ENCODE results near the gene GCN1.

Gene GCN1

GRCh38 chr12:120235369-120236323 is 41.1 kb upstream of the GCN1 start:
- Histone ChIP-seq H3K27me3 (ENCODE audit: control insufficient read depth in 1 of 2, insufficient read depth in 2 of 2, low read length in 2 of 2) (no peaks in the 10 kb centered on the region), H3K4me1 (ENCODE audit: insufficient read depth, low read length) (peaks cover 87% of the 10 kb centered on the region), H3K36me3 (ENCODE audit: insufficient read depth, low read length) (no peaks in the 10 kb centered on the region), H3K27ac (ENCODE audit: low read depth, low read length) (peak overlapping the region; percentile 86), H3K9ac (ENCODE audit: low read length) (peak overlapping the region; percentile 23), H3K4me3 (ENCODE audit: low read depth in 1 of 2, low read length in 2 of 2) (peak overlapping the region in 1 of 2 donors; percentile 29), H3K9me3 (ENCODE audit: low read length) (no peaks in the 10 kb centered on the region)

GRCh38 chr12:120234643-120235368 is 40.3 kb upstream of the GCN1 start:
- no peaks in the 10 kb centered on the region for H3K27me3 ChIP-seq (ENCODE audit: control insufficient read depth in 1 of 2, insufficient read depth in 2 of 2, low read length in 2 of 2)
- H3K27ac ChIP-seq (ENCODE audit: low read depth, low read length), result peak overlapping the region; percentile 86
- H3K36me3 ChIP-seq (ENCODE audit: insufficient read depth, low read length), result no peaks in the 10 kb centered on the region
- H3K4me1 ChIP-seq (ENCODE audit: insufficient read depth, low read length), result peaks cover 87% of the 10 kb centered on the region
- peak overlapping the region in 1 of 2 donors; percentile 29 for H3K4me3 ChIP-seq (ENCODE audit: low read depth in 1 of 2, low read length in 2 of 2)
- H3K9ac ChIP-seq (ENCODE audit: low read length), result peak overlapping the region; percentile 23
- H3K9me3 ChIP-seq (ENCODE audit: low read length), result no peaks in the 10 kb centered on the region

DNA sequence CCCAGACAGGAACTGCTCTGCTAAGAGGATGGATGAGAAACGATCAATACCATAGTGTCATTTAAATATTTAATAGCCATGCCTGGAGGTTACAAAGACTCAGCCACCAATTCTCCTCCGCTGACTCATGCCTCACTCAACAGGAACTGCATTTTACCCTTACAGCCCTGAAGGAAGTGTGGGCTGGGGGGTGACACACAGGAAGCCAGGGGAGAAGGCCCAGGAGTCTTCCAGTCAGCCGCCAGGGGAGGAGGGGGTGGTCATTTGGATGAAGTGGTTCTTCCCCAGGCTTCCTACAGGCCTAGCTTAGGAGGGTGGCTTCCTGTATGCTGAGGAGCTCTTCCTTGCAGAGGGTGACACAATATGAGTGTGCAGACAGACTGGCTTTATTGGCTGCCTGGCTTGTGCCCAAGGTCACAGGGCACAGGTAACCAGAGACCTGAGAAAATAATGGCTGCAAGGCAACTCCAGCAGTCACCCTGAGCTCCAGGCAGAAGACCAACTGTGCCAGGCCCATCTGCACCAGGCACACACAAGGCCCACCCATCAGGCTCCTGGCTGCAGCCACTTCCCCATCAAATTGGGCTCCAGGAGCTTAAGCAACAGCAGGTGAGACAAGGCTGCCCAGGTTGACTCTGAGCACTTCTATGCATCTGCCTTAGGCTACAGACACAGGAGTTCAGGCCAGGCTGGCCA is 36.9 kb upstream of the GCN1 start:
- H3K27me3 ChIP-seq (ENCODE audit: control insufficient read depth in 1 of 2, insufficient read depth in 2 of 2, low read length in 2 of 2), result no peaks in the 10 kb centered on the region
- H3K4me3 ChIP-seq (ENCODE audit: low read depth in 1 of 2, low read length in 2 of 2), result peak overlapping the region in 1 of 2 donors; percentile 25
- H3K36me3 ChIP-seq (ENCODE audit: insufficient read depth, low read length), result peaks cover 5% of the 10 kb centered on the region
- peak overlapping the region; percentile 55 for H3K9ac ChIP-seq (ENCODE audit: low read length)
- peak overlapping the region; percentile 95 for H3K27ac ChIP-seq (ENCODE audit: low read depth, low read length)
- H3K4me1 ChIP-seq (ENCODE audit: insufficient read depth, low read length), result peaks cover 90% of the 10 kb centered on the region
- no peaks in the 10 kb centered on the region for H3K9me3 ChIP-seq (ENCODE audit: low read length)

GRCh38 chr12:120230974-120231315 is 36.4 kb upstream of the GCN1 start:
- H3K27ac ChIP-seq (ENCODE audit: low read depth, low read length), result peak overlapping the region; percentile 95
- H3K36me3 ChIP-seq (ENCODE audit: insufficient read depth, low read length), result peaks cover 6% of the 10 kb centered on the region
- peak overlapping the region; percentile 15 to 25 for H3K4me3 ChIP-seq (ENCODE audit: low read depth in 1 of 2, low read length in 2 of 2)
- H3K9me3 ChIP-seq (ENCODE audit: low read length), result no peaks in the 10 kb centered on the region
- H3K4me1 ChIP-seq (ENCODE audit: insufficient read depth, low read length), result peaks cover 89% of the 10 kb centered on the region
- no peaks in the 10 kb centered on the region for H3K27me3 ChIP-seq (ENCODE audit: control insufficient read depth in 1 of 2, insufficient read depth in 2 of 2, low read length in 2 of 2)
- H3K9ac ChIP-seq (ENCODE audit: low read length), result peak overlapping the region; percentile 55

DNA sequence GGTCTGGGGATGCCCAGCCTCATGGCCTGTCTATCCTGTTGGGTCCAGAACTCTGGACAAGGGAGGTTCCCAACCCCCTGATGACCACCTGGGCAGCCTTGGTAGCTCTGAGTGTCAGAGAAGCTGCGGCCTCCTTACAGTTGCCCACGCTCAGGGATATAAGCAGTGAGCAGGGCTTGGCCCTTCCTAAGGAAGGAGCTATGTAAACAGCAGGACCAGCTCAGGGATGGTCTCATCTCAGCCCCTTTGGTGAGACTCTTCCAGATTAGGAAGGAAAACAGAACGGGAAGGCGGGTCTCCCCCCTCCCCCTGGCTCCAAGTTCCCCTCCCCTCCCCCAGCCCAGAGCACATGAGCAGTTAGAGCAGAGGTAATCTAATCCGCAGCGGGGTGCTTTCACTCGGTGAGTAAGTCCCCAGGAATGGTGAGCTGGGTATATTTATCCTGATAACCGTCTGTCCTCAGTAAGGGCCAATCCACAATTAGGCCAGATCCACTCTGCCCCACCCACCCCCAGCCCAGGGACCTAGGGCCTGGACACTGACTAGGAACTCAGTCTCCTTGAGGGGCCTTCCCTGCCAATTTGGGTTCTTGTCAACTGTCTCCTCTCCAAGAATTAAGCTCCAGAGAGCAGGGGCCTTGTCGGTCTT is 35.9 kb upstream of the GCN1 start:
- H3K4me3 ChIP-seq (ENCODE audit: low read depth in 1 of 2, low read length in 2 of 2), result peak overlapping the region; percentile 25
- H3K4me1 ChIP-seq (ENCODE audit: insufficient read depth, low read length), result peaks cover 89% of the 10 kb centered on the region
- H3K9ac ChIP-seq (ENCODE audit: low read length), result peak overlapping the region; percentile 55
- H3K27me3 ChIP-seq (ENCODE audit: control insufficient read depth in 1 of 2, insufficient read depth in 2 of 2, low read length in 2 of 2), result no peaks in the 10 kb centered on the region
- H3K9me3 ChIP-seq (ENCODE audit: low read length), result no peaks in the 10 kb centered on the region
- H3K27ac ChIP-seq (ENCODE audit: low read depth, low read length), result peak overlapping the region; percentile 95
- H3K36me3 ChIP-seq (ENCODE audit: insufficient read depth, low read length), result peaks cover 6% of the 10 kb centered on the region

GRCh38 chr12:120229487-120230325 is 35.2 kb upstream of the GCN1 start:
- Histone ChIP-seq H3K36me3 (ENCODE audit: insufficient read depth, low read length) (peaks cover 6% of the 10 kb centered on the region), H3K27me3 (ENCODE audit: control insufficient read depth in 1 of 2, insufficient read depth in 2 of 2, low read length in 2 of 2) (no peaks in the 10 kb centered on the region), H3K9ac (ENCODE audit: low read length) (peak overlapping the region; percentile 55), H3K4me1 (ENCODE audit: insufficient read depth, low read length) (peaks cover 89% of the 10 kb centered on the region), H3K9me3 (ENCODE audit: low read length) (no peaks in the 10 kb centered on the region), H3K27ac (ENCODE audit: low read depth, low read length) (peak overlapping the region; percentile 95), H3K4me3 (ENCODE audit: low read depth in 1 of 2, low read length in 2 of 2) (peak overlapping the region; percentile 17 to 25)

DNA sequence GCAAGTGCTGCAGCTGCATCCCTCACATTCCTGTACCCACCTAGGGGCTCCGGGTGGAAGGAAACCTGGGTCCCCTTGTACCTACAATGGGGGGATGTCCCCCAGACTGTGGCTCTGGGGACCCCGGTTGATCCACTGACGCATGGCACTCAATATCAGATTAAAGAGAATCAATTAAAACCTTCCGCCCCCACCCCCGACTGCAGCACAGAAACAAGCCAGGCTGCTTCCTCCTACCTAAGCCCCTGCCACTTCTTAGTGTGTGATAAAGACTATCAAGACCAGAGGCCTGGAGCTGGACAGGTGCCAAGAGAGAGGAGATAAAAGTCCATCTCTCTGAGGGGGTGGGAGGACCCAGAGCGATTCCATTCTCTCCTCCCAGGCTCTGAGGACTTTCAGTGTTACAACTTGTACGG is 34.6 kb upstream of the GCN1 start:
- peaks cover 89% of the 10 kb centered on the region for H3K4me1 ChIP-seq (ENCODE audit: insufficient read depth, low read length)
- H3K4me3 ChIP-seq (ENCODE audit: low read depth in 1 of 2, low read length in 2 of 2), result peak overlapping the region; percentile 13 to 17
- H3K9me3 ChIP-seq (ENCODE audit: low read length), result no peaks in the 10 kb centered on the region
- peak overlapping the region; percentile 95 for H3K27ac ChIP-seq (ENCODE audit: low read depth, low read length)
- H3K27me3 ChIP-seq (ENCODE audit: control insufficient read depth in 1 of 2, insufficient read depth in 2 of 2, low read length in 2 of 2), result no peaks in the 10 kb centered on the region
- H3K9ac ChIP-seq (ENCODE audit: low read length), result peak overlapping the region; percentile 55
- peaks cover 6% of the 10 kb centered on the region for H3K36me3 ChIP-seq (ENCODE audit: insufficient read depth, low read length)

DNA sequence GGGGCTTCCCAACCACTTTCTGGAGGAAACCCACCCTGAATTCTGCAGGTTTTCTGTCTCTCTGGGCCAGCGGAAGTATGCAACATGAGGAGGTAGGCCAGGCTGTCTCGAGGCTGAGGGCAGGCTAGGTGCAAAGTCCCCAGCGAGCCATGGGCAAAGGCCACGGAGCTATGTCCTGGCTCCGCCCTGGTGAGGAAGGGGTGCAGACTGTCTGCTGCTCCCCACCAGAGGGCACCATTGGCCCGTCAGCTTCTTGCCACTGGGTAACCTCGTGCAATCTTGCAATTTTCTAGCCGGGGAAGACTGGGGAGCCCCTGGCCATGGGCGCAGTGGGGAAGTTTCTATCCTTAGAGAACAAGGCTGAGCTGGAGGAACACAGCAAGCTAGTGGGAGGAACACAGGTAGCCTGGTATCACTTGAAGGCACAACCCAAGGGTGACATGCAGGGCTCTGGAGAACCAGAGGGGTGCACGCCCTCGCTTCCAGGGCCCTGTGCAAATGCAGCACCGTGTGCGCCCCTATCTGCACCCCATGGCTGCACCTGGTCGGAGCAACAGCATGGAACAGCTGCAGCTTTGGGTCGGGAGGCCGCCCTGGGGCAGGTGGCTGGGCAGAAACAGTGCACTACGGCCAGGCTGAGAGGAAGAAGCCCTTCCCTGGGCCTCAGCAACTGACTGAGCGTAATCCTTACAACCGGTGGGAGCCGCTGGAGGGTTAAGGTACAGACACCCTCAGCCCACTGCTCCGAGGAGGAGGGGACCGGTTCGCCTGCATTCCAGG is 34.0 kb upstream of the GCN1 start:
- no peaks in the 10 kb centered on the region for H3K9me3 ChIP-seq (ENCODE audit: low read length)
- H3K4me1 ChIP-seq (ENCODE audit: insufficient read depth, low read length), result peaks cover 85% of the 10 kb centered on the region
- peak overlapping the region; percentile 13 to 17 for H3K4me3 ChIP-seq (ENCODE audit: low read depth in 1 of 2, low read length in 2 of 2)
- peaks cover 11% of the 10 kb centered on the region for H3K36me3 ChIP-seq (ENCODE audit: insufficient read depth, low read length)
- peak overlapping the region; percentile 55 for H3K9ac ChIP-seq (ENCODE audit: low read length)
- H3K27ac ChIP-seq (ENCODE audit: low read depth, low read length), result peak overlapping the region; percentile 95
- no peaks in the 10 kb centered on the region for H3K27me3 ChIP-seq (ENCODE audit: control insufficient read depth in 1 of 2, insufficient read depth in 2 of 2, low read length in 2 of 2)

GRCh38 chr12:120228041-120228290 is 33.5 kb upstream of the GCN1 start:
- H3K4me1 ChIP-seq (ENCODE audit: insufficient read depth, low read length), result peaks cover 80% of the 10 kb centered on the region
- H3K9me3 ChIP-seq (ENCODE audit: low read length), result no peaks in the 10 kb centered on the region
- no peak overlapping the region for H3K9ac ChIP-seq (ENCODE audit: low read length)
- no peaks in the 10 kb centered on the region for H3K27me3 ChIP-seq (ENCODE audit: control insufficient read depth in 1 of 2, insufficient read depth in 2 of 2, low read length in 2 of 2)
- peaks cover 16% of the 10 kb centered on the region for H3K36me3 ChIP-seq (ENCODE audit: insufficient read depth, low read length)
- H3K27ac ChIP-seq (ENCODE audit: low read depth, low read length), result peak overlapping the region; percentile 95
- H3K4me3 ChIP-seq (ENCODE audit: low read depth in 1 of 2, low read length in 2 of 2), result peak overlapping the region in 1 of 2 donors; percentile 17

All from muscle layer of colon (tissue), 2 donors.